Hepatocyte (in vitro differentiated cells): ENCODE data around the gene SLC25A33.

ENCODE experiments used
- CTCF ChIP-seq: fragments of 200-600 bp; sonication (generic); IDR thresholded peaks from 2 replicates; pipeline ENCODE4 v1.5.1; 2016; ENCODE audit warnings: antibody characterized with exemption, mild to moderate bottlenecking; ENCODE audit not compliant: poor library complexity
- EZH2 ChIP-seq: fragments of 200-600 bp; sonication (generic); IDR thresholded peaks from 2 replicates; pipeline ENCODE4 v1.6.1; 2016; ENCODE audit warnings: antibody characterized with exemption, mild to moderate bottlenecking, borderline replicate concordance
- EZH2phosphoT487 ChIP-seq: fragments of 200-600 bp; sonication (generic); IDR thresholded peaks from one replicate; pipeline ENCODE4 v1.6.1; 2018; ENCODE audit warnings: antibody characterized with exemption, mild to moderate bottlenecking, low read depth, moderate library complexity; ENCODE audit not compliant: unreplicated experiment, severe bottlenecking

GRCh38 chr1:9630331-9631111 lies 91.3 kb downstream of the SLC25A33 start:
- TF ChIP-seq CTCF, result no peak
- TF ChIP-seq EZH2phosphoT487, result no peak
- TF ChIP-seq EZH2, result no peak
